Stimulated activated CD4-positive, alpha-beta T cell treated with anti-CD3 and anti-CD28 coated beads, TNF-alpha, amount 100 ng/mL, for 1 hour (primary cell): ENCODE measurements around the gene CES3.
"Not testable (repeated sequence)": the region's sequence is repeated elsewhere in the genome, so short reads cannot be mapped to it uniquely, and the experiment has no call there.

ENCODE experiments used
- DNase-seq, 3 donors: peaks; one replicate each; pipeline ENCODE4 v3.0.0-alpha.2; 2020; ENCODE audit warnings: low read depth in 3 of 3, low spot score in 1 of 3

The CES3 gene

GRCh38 chr16:66964049-66964448 is 3.0 kb downstream of the CES3 start:
- no peak for DNase-seq

DNA sequence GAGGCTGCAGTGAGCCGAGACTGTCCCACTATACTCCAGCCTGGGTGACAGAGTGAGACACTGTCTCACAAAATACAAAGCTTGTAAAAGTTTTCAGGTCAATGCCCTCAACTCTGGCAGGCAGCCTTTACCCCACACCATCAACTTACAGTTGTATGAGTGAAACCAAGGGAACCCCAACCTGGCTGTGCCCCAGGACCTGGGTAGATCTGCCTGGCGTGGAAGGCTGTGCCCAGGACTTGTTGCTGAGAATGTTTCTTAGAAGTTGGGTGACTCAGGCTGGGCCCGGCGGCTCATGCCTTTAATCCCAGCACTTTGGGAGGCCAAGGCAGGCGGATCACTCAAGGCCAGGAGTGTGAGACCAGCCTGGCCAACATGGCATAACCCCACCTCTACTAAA is 7.8 kb downstream of the CES3 start:
- DNase-seq: no peak

DNA sequence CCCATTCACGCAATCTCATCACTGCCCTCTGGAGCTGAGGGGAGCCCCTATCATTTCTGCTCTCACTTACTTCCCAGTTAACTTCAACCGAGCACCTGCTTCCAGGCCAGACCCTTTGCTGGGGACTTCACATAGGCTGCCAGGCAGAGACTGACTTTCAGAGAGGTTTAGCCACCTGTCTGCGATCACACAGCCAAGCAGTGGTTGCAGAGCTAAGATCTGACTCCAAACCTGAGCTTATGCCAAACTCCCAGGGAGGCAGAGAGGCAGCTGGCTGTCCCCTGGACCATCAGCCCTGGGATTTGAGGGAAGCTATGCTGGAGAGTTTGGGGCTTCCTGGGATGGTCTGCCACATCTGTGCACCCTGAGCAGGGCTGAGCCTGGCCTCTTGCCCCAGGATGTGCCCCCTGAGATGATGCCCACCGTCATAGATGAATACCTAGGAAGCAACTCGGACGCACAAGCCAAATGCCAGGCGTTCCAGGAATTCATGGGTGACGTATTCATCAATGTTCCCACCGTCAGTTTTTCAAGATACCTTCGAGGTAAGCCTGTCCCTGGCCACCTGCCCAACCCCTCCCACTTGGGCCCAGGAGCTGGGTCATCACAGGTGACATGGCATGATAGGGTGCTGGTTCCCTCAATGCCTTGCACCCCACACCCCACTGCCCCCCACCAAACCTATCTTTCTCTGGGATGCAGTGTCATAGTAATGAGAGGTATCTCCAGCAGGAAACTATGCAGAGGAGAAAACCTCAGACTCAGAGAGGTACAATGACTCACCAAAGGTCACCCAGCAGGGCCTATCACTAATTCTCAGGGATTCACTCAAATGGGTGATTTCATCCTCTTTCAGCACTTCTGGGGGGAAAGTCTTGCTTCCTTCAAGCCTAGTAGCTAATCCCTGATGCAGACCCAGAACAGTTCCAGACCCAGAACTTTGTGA is 10.0 kb downstream of the CES3 start:
- no peak for DNase-seq

GRCh38 chr16:66972983-66973382 is 11.9 kb downstream of the CES3 start:
- no peak for DNase-seq

DNA sequence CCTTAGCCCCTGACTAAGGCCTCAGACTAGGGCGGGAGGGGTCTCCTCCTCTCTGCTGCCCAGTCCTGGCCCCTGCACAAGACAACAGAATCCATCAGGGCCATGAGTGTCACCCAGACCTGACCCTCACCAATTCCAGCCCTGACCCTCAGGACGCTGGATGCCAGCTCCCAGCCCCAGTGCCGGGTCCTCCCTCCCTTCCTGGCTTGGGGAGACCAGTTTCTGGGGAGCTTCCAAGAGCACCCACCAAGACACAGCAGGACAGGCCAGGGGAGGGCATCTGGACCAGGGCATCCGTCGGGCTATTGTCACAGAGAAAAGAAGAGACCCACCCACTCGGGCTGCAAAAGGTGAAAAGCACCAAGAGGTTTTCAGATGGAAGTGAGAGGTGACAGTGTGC is 12.7 kb downstream of the CES3 start:
- DNase-seq: no peak

DNA sequence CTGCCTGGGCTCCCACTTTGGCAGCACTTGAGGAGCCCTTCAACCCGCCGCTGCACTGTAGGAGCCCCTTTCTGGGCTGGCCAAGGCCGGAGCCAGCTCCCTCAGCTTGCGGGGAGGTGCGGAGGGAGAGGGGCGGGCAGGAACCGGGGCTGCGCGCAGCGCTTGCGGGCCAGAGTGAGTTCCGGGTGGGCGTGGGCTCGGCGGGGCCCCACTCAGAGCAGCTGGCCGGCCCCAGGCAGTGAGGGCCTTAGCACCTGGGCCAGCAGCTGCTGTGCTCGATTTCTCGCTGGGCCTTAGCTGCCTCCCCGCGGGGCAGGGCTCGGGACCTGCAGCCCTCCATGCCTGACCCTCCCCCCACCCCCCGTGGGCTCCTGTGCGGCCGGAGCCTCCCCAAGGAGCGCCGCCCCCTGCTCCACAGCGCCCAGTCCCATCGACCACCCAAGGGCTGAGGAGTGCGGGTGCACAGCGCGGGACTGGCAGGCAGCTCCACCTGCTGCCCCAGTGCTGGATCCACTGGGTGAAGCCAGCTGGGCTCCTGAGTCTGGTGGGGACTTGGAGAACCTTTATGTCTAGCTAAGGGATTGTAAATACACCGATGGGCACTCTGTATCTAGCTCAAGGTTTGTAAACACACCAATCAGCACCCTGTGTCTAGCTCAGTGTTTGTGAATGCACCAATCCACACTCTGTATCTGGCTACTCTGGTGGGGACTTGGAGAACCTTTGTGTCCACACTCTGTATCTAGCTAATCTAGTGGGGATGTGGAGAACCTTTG is 13.3 kb downstream of the CES3 start:
- DNase-seq: not testable (repeated sequence)

DNA sequence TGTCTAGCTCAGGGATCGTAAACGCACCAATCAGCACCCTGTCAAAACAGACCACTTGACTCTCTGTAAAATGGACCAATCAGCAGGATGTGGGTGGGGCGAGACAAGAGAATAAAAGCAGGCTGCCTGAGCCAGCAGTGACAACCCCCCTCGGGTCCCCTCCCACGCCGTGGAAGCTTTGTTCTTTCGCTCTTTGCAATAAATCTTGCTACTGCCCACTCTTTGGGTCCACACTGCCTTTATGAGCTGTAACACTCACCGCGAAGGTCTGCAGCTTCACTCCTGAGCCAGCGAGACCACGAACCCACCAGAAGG is 13.8 kb downstream of the CES3 start:
- not testable (repeated sequence) for DNase-seq

- DNase-seq: no peak
Observed at GRCh38 chr16:66975302-66975893, 14.3 kb downstream of the CES3 start.

- DNase-seq: no peak
Observed at GRCh38 chr16:66976746-66977145, 15.7 kb downstream of the CES3 start.

DNA sequence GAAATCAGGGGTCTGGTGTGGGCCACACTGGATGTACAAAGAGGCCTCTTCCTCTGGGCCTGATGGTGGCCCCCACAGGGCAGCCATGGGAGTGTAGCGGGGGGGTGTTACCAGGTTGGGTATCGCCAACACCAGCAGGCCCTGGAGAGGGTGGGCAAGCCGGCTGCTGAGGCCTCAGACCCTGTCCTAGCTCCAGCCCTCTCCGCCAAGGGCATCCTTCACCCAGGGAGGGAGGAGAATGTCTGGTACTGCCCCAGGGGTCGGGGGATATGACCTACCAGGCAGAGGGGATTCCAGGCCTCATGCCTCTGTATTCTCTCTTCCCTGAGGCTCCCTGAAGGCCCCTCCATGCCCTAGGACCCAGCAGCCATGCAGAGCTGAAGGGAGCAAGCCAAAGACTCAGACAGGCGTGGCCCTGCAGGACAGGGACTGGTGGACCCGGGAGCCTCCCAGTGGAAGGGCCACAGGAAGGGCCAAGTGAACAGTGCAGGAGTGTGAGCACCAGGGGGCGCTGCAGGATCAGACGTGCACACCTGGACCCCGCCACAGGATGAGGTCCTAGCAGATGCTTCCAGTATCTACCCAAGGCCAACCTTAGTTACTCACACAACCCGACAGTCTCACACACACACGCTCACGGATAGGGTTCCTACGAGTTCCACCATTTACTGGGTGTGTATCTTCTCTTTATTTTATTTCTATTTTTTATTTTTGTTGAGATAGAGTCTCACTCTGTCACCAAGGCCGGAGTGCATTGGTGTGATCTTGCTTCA is 16.5 kb downstream of the CES3 start:
- DNase-seq: peak; percentile 75 to 90 (median 76)

DNA sequence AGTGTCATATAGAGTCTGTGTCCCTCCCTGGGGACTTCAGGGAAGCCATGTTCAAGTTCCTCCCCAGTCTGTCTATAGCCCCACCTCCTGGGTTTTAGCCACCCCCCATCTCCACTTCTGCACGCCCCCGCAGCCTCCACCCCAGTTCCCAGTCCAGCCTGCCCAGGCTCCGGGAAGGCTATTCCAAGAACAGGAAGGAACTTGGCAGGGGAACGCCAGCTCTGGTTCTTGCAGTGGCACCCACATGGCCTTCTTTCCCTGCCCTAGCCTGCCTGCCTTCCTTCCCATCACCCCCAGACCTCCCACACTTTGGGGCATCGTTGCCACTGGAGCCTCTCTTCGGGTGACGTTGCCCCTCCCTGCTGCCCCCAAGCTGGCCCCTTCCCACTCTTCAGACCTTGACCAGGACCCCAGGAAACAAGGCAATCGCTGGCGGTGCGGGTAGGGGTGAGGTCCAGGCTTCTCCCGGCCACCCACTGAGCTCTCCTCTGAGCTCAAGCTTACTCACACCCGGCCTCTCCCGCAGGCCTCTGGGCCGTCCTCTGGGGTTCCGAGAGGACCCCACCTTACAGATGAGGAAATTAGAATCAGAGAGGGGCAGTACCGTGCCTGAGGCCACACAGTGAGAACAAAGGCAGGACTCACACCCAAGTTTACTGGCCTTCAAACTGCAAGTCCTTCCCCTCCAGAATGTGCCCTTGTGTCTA is 18.1 kb downstream of the CES3 start:
- DNase-seq: no peak

- no peak for DNase-seq
Observed at GRCh38 chr16:66983033-66983432, 22.0 kb downstream of the CES3 start.

- peak in 1 of 3 donors; percentile 27 for DNase-seq
Observed at GRCh38 chr16:66984892-66985311, 23.8 kb downstream of the CES3 start.

GRCh38 chr16:66986559-66986958 is 25.5 kb downstream of the CES3 start:
- DNase-seq: no peak

DNA sequence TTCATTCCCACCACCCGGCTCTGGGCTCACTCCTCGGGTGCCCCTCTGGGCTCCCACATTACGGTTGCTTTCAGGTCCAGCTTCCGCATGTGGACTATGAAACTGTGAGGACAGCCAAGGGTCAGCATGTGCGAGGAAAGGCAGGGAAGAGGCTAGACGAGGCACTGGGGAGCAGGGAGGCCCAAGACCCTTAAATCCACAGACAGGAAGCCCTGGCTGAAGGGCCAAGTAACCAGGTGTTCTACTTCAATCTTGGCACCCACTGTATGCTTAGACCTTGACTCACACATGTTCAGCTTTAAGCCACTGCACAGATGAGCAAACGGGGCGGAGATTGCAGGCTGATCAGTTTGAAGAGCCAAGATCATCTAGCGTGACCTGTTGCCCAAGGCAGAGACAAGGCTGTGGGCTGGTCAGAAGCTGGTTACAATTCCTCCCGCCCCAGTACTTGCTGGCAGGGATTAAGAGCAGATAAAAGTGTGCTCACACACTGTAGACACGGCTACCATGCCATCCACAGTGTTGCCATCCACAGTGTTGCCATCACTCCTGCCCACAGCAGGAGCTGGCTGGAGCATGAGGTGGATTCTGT is 27.2 kb downstream of the CES3 start, which contains the start of gene CES4A:
TSS of gene CES4A (plus strand) at position 393 of the 592 bp plus-strand sequence. CDS start at position 577, 184 bp downstream.
- DNase-seq: no peak

DNA sequence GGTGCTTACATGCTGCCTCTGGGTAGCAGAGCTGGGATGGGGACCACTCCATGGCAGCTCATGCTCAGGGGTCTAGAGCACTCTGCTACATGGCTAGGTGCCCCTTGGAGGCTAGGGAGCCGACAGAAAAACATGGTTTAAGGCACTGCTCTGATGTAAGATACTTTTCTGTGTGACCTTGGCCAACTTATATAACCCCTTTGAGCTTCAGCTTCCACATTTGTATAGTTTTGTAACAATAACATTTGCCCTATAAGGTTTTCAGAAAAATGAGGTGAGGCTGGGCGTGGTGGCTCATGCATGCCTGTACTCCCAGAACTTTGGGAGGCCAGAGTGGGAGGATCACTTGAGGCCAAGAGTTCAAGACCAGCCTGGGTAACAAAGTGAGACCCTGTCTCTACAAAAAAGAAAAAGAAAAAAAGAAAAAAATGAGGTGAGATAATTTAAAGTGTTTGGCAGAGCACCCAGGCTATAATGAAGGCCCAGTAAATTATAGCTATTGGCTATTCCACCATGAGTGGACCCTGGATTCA is 30.5 kb downstream of the CES3 start:
- no peak for DNase-seq

GRCh38 chr16:66993558-66993957 is 32.5 kb downstream of the CES3 start:
- DNase-seq: not testable (repeated sequence)

DNA sequence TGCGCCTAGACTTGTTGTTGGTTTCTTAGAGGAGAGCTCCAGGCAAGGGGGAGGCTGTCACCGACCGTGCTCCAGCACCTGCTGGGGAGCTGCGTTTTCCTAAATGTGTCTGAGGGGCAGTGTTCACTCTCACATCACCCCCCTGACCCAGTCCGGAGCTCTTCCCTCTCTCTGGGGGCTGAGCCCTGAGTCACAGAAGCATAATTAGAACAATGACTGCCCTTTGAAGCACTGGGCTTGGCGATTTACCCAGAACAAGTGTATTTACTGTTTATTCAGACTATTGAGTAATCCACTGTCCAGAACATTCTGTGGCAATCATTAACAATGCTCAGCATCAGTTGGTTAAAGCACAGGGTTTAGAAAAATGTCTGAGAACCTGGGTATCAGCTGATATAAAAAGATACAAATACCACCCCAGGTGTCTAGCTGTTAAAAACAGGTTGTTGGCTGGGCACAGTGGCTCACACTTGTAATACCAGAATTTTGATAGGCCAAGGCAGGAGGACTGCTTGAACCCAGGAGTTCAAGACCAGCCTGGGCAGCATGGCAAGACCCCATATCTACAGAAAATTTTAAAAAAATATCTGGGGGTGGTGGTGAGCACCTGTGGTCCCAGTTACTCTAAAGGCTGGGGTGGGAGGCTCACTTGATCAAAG is 35.4 kb downstream of the CES3 start:
- no peak for DNase-seq

DNA sequence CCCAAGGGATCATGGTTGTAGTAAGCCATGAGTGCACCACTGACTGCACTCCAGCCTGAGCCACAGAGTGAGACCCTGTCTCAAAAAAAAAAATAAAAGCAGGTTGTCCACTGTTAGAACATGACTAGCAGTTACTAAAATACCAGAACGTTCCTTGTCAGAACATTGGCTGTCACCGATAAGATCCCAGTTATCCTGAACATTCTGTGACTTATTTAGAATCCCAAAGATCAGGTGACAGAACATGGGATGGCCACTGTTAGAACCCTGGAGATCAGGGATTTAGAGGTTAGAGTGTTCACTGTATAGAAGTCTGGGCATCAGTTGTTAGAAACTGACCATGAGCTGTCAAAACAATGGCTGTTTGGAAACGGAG is 35.9 kb downstream of the CES3 start:
- no peak for DNase-seq
